ENCODE measurements around the gene TMPRSS15. TPM values are rescaled to one million over a fixed set of nuclear protein-coding genes. Genes with fewer than 3 reads are reported as not detected.

Gene TMPRSS15
- total RNA-seq (2021; ENCODE audit: unreplicated experiment) (not detected), Bru-seq, nascent RNA (not detected), BruChase-seq, experiment 1, labeled RNA remaining after a 6-hour chase (not detected), BruChase-seq, experiment 2, labeled RNA remaining after a 2-hour chase (not detected)
- not detected in 2 replicates for polyA plus RNA-seq (2012)
- long read RNA-seq = 0 reads

DNA sequence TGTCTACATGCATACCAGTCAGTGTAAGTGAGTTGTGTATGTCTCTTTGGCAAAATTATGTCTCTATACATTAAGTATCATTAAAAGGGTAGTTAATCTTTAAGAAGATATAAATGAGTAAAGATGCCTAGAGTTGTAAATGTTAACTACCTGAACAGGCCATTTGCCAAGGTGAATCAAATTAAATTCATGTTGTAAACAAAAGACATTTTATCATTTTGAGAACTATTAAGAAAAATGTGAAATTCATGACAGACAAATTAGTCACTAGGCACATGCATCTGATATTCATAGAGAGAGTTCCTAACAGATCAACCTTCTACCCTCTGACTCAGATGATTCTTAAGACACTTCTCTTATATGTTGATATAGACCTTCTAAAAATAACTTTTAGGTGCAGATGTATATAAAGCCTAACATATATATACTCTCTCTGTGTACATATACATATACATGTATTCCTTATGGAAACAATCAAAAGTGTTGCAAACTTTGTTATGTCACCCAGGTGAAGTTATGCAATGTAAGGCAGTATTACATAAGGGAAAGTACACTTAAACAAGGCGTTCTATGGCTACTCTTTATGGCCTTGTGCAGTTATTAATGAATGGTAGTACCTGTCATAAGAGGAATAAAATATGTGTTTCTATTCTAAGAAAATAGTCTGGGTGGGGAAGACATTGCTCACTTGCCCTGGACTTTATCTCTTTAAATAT lies at the start of gene TMPRSS15:
TMPRSS15 (minus strand) TSS at position 51 of the 716 bp plus-strand sequence. CDS start 163 bp downstream, outside the sequence.
- Histone ChIP-seq H3K4me2 (ENCODE audit: low read length) (no peak within 1 kb of the TSS), H3K27me3 (ENCODE audit: insufficient read depth, low read length) (no peaks in the 10 kb centered on the region), H3K9me2 (ENCODE audit: insufficient read depth) (no peaks in the 10 kb centered on the region), H3K36me3 (ENCODE audit: control insufficient read depth in 1 of 2, insufficient read depth in 2 of 2, low read length in 2 of 2) (no peaks in the 10 kb centered on the region), H2AFZ (ENCODE audit: low read depth, low read length, poor library complexity, severe bottlenecking) (no peak within 1 kb of the TSS), H3K79me2 (ENCODE audit: insufficient read depth, low read length) (no peaks in the 10 kb centered on the region), H4K20me1 (ENCODE audit: insufficient read depth) (no peaks in the 10 kb centered on the region), H3K4me1 (ENCODE audit: control insufficient read depth in 1 of 2, insufficient read depth in 2 of 2, low read length in 2 of 2) (no peaks in the 10 kb centered on the region), H3K9ac (ENCODE audit: low read length) (no peak within 1 kb of the TSS), H3K27ac (ENCODE audit: low read depth, low read length) (no peak within 1 kb of the TSS), H3K4me3 (replicated peaks in 1 of 2; ENCODE audit: low read depth in 1 of 2, low read length in 2 of 2) (no peak within 1 kb of the TSS), H3K9me3 (ENCODE audit: control insufficient read depth in 1 of 2, insufficient read depth in 1 of 2, low read depth in 1 of 2, low read length in 2 of 2) (peaks cover 9 to 21% of the 10 kb centered on the region in 2 experiments; a peak in 2 of 4 replicates)
- CTCF ChIA-PET = no interaction called here
- no TSS peak for BruUV-seq (replicated peaks)
- no peak for ATAC-seq
- DNase-seq (ENCODE audit: low read depth, low spot score) = no peak
- intact Hi-C loops (cut with micrococcal nuclease) = no loop called here
- RAD21 ChIA-PET (ENCODE audit: low non-redundant PET in 1 of 2, low total read pairs in 2 of 2, uncharacterized antibody in 2 of 2, unreplicated experiment in 2 of 2) = no interaction called here
- TF ChIP-seq RAD21 (IDR thresholded peaks at IDR 0.05; ENCODE audit: low read depth) = no peak
- TF ChIP-seq, protein P1, sequence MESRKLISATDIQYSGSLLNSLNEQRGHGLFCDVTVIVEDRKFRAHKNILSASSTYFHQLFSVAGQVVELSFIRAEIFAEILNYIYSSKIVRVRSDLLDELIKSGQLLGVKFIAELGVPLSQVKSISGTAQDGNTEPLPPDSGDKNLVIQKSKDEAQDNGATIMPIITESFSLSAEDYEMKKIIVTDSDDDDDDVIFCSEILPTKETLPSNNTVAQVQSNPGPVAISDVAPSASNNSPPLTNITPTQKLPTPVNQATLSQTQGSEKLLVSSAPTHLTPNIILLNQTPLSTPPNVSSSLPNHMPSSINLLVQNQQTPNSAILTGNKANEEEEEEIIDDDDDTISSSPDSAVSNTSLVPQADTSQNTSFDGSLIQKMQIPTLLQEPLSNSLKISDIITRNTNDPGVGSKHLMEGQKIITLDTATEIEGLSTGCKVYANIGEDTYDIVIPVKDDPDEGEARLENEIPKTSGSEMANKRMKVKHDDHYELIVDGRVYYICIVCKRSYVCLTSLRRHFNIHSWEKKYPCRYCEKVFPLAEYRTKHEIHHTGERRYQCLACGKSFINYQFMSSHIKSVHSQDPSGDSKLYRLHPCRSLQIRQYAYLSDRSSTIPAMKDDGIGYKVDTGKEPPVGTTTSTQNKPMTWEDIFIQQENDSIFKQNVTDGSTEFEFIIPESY (IDR thresholded peaks at IDR 0.05; ENCODE audit: extremely low read depth, insufficient replicate concordance, low read length) = no peak
- TF ChIP-seq, protein P2, sequence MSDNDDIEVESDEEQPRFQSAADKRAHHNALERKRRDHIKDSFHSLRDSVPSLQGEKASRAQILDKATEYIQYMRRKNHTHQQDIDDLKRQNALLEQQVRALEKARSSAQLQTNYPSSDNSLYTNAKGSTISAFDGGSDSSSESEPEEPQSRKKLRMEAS (IDR thresholded peaks at IDR 0.05) = no peak
- TF ChIP-seq EZH2 (IDR thresholded peaks at IDR 0.05) = no peak
- no peak for TF ChIP-seq ZFX (IDR thresholded peaks at IDR 0.05)
- TF ChIP-seq CEBPB (IDR thresholded peaks at IDR 0.05; ENCODE audit: low read depth) = no peak
- no peak for TF ChIP-seq SP1 (IDR thresholded peaks at IDR 0.05; ENCODE audit: low read depth)
- no peak for TF ChIP-seq TCF7L2 (IDR thresholded peaks at IDR 0.05; ENCODE audit: borderline replicate concordance, extremely low read depth, insufficient read depth, insufficient read length)
- TF ChIP-seq POLR2A (IDR thresholded peaks at IDR 0.05; ENCODE audit: borderline replicate concordance, extremely low read depth, insufficient read depth, insufficient read length) = no peak
- TF ChIP-seq JUND (IDR thresholded peaks at IDR 0.05) = no peak
- TF ChIP-seq FOSL1 (IDR thresholded peaks at IDR 0.05; ENCODE audit: low read depth) = no peak
- no peak for TF ChIP-seq SIN3A (IDR thresholded peaks at IDR 0.05; ENCODE audit: low read depth)
- POLR2A ChIA-PET = no interaction called here

Measured in HCT116 (cell line).